ENCODE results near the gene YY2. TPM values are rescaled to one million over a fixed set of nuclear protein-coding genes. Genes with fewer than 3 reads are reported as not detected.

YY2 gene
- total RNA-seq (2022; extraction: Qiagen RNA extraction), result 2.3 to 2.8 TPM (median 2.4 TPM) in 5 replicates

GRCh38 chrX:21855937-21856415, at the start of gene YY2:
YY2 (plus strand) TSS chrX:21855987; CDS start chrX:21856485, 498 bp downstream.

GRCh38 chrX:21839334-21840192, 16.2 kb upstream of the YY2 start, which contains the start of gene MBTPS2:
MBTPS2 (plus strand) TSS chrX:21839617; CDS start chrX:21839735, 118 bp downstream.

Other genes starting within 250 kb of the YY2 start
- not detected in 5 replicates for gene KLHL34, start 197.7 kb upstream of the YY2 start, total RNA-seq (2022; extraction: Qiagen RNA extraction)
- not detected in 5 replicates for gene SMPX, start 97.9 kb upstream of the YY2 start, total RNA-seq (2022; extraction: Qiagen RNA extraction)
- gene MBTPS2, start 16.4 kb upstream of the YY2 start, total RNA-seq (2022; extraction: Qiagen RNA extraction), result 21.0 to 26.0 TPM (median 25.3 TPM) in 5 replicates
- gene SMS, start 84.7 kb downstream of the YY2 start, total RNA-seq (2022; extraction: Qiagen RNA extraction), result 190 to 253 TPM (median 196 TPM) in 5 replicates
- gene PHEX, start 176.3 kb downstream of the YY2 start, total RNA-seq (2022; extraction: Qiagen RNA extraction), result 0.25 to 0.40 TPM (median 0.34 TPM) in 5 replicates